Camera-type eye (tissue), 1 donor: Measurements from ENCODE around the gene KSR1. TPM values are rescaled to one million over a fixed set of nuclear protein-coding genes. Genes with fewer than 3 reads are reported as not detected.

Experiments used
- total RNA-seq: library from RNA; depleted of rRNA; stranded (reverse); fragments of >200 nt; gene quantifications from one replicate; pipeline ENCODE4 v1.2.3, GENCODE V29; 2014

The KSR1 gene
- total RNA-seq, result 84.4 TPM

GRCh38 chr17:27455914-27456680 lies at the start of gene KSR1:
KSR1 (plus strand) TSS chr17:27456448; CDS start chr17:27456644, 196 bp downstream.

GRCh38 chr17:27630607-27631410 lies 174.6 kb downstream of the KSR1 start, which contains the start of gene LGALS9:
LGALS9 (plus strand) TSS chr17:27631188; CDS start chr17:27631266, 78 bp downstream.

Other genes with a start within 250 kb of the KSR1 start
- gene WSB1, start 162.3 kb upstream of the KSR1 start, total RNA-seq, result 397 TPM
- gene LGALS9, start 174.7 kb downstream of the KSR1 start, total RNA-seq, result 7.1 TPM